BJ (cell line): Measurements from ENCODE around the gene RBM15. TPM values are rescaled to one million over a fixed set of nuclear protein-coding genes. Genes with fewer than 3 reads are reported as not detected.

Experiments used
- CTCF ChIA-PET: fragments of 350-600 bp; formaldehyde crosslinking; extraction: SDS; loops from one replicate; lab custom pipeline; 2021; ENCODE audit warnings: antibody characterized with exemption, inconsistent platforms; lab: Yijun Ruan, JAX
- POLR2A ChIA-PET: fragments of 300-600 bp; sonication (Branson Sonifier 250); formaldehyde crosslinking; extraction: SDS; loops from one replicate; lab custom pipeline; 2021; ENCODE audit warnings: antibody characterized with exemption; lab: Charles Lee
- DNase-seq: peaks from one replicate; pipeline ENCODE4 v3.0.0-alpha.2; 2011; ENCODE audit warnings: low read depth
- H3K27me3 ChIP-seq: 2 replicates; pipeline ENCODE4 v1.6.0; 2011; ENCODE audit warnings: low read length; ENCODE audit not compliant: control insufficient read depth, insufficient read depth
- H3K36me3 ChIP-seq: 2 replicates; pipeline ENCODE4 v1.5.1; 2011; ENCODE audit warnings: low read length; ENCODE audit not compliant: control insufficient read depth, insufficient read depth
- H3K4me3 ChIP-seq: 2 replicates; pipeline ENCODE4 v1.5.1; 2011; ENCODE audit warnings: low read depth, mild to moderate bottlenecking, control low read depth, low read length
- CTCF ChIP-seq: IDR thresholded peaks from 2 replicates; pipeline ENCODE4 v1.5.1; 2011; ENCODE audit warnings: low read depth, mild to moderate bottlenecking, control low read depth, inconsistent platforms, low read length, moderate library complexity; ENCODE audit not compliant: insufficient read depth
- polyA plus RNA-seq: library from polyadenylated mRNA; depleted of rRNA; stranded (reverse); fragments of >200 nt; gene quantifications from 2 replicates; pipeline ENCODE4 v1.2.3, GENCODE V29; 2011

RBM15 gene
- polyA plus RNA-seq, 1 experiment, result 10.2 TPM

DNA sequence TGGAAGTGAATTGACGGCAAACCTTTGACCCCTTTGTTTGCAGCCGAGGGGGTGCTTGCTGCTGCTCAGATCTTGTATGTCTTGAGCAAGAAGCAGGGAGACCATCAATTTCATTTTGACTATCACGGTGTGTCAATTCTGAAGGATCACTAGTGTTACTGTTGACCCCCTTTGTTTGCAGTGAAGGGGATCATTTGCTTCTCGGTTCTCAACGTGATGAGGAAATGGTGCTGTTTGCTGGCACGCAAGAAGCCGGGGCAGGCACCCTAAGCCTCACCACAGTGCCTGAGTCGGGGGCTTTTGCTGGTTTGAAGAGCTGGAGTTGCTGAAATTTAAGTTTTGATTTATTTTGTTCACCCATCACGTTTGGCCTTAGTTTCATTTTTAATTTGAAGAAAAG lies 7.5 kb downstream of the RBM15 start:
- no peak for TF ChIP-seq CTCF
- H3K36me3 ChIP-seq, result peaks cover 2% of the 10 kb centered on the region; the same call in 1 of the 2 replicates
- POLR2A ChIA-PET, result no interaction called here
- CTCF ChIA-PET, result interaction anchor here (0.9 to 1.4 kb wide), 2 partner anchors 8 to 12 kb away, joined by 3 to 5 read pairs; no protein-coding TSS in a partner anchor
- DNase-seq, result no peak
- H3K27me3 ChIP-seq, result no peaks in the 10 kb centered on the region
- H3K4me3 ChIP-seq, result no peak overlapping the region

GRCh38 chr1:110347182-110347893 lies 8.2 kb downstream of the RBM15 start:
- no peaks in the 10 kb centered on the region for H3K36me3 ChIP-seq
- CTCF ChIA-PET, result interaction anchor here (1.2 to 1.8 kb wide), 4 partner anchors 9 to 47 kb away, joined by 3 to 5 read pairs (median 4); no protein-coding TSS in a partner anchor
- DNase-seq, result no peak
- POLR2A ChIA-PET, result no interaction called here
- TF ChIP-seq CTCF, result no peak
- H3K4me3 ChIP-seq, result no peak overlapping the region
- no peaks in the 10 kb centered on the region for H3K27me3 ChIP-seq

DNA sequence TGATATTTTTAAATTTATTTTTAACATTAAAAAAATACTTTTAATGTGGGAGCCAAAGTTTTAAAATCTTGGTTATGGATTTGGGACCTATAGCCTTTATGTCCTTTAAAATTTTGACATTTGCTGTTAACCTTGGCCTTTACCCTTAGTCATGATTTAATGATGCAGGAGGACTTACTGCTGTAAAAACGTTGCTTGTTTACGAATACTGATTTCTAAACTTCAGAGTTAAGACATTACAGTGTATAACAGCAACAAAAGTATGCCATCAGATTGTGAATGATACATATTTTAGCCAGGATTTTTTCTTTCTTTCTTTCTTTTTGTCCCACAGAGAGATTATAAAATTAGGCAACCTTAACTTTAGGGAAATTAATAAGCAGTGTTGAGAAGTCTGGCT lies 8.9 kb downstream of the RBM15 start:
- DNase-seq, result no peak
- ChIA-PET POLR2A (no interaction called here), CTCF (interaction anchor here (0.9 to 1.8 kb wide), 5 partner anchors 10 to 112 kb away, joined by 3 to 5 read pairs (median 4); no protein-coding TSS in a partner anchor)
- no peak overlapping the region for H3K4me3 ChIP-seq
- TF ChIP-seq CTCF, result no peak
- no peaks in the 10 kb centered on the region for H3K27me3 ChIP-seq
- no peaks in the 10 kb centered on the region for H3K36me3 ChIP-seq

- CTCF ChIA-PET, result interaction anchor here (0.9 to 3.1 kb wide), 6 partner anchors 9 to 146 kb away, joined by 3 to 16 read pairs (median 4); partner anchors contain the start of gene RBM15
- POLR2A ChIA-PET, result interaction anchor here (1.4 kb wide), 1 partner anchor 10 kb away, joined by 4 read pairs; the partner anchor contains the start of gene RBM15
- H3K4me3 ChIP-seq, result no peak overlapping the region
- no peak for DNase-seq
- H3K27me3 ChIP-seq, result no peaks in the 10 kb centered on the region
- no peaks in the 10 kb centered on the region for H3K36me3 ChIP-seq
- no peak for TF ChIP-seq CTCF
These were observed 9.6 kb downstream of the RBM15 start for GRCh38 chr1:110348771-110349170.

DNA sequence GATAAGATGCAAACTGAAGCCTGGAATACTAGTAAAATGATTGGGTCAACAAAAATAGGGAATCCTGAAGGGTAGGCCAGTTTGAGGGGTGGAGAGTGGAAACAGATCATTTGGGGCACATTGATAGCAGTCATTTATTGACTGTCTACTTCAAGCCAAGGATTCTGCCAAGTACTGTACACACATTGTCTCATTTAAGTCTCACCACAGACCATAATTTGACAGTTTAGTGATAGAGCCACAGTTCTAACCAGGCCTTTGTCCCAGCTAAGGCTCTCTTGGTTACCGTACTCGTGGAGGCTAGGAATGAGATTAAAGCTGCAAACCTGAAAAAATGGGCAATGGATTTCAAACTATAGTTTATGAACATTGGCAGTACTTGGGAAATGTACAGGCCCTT lies 11.2 kb downstream of the RBM15 start:
- Histone ChIP-seq H3K4me3 (no peak overlapping the region), H3K27me3 (no peaks in the 10 kb centered on the region), H3K36me3 (no peaks in the 10 kb centered on the region)
- TF ChIP-seq CTCF, result no peak
- DNase-seq, result no peak
- POLR2A ChIA-PET, result interaction anchor here (1.4 kb wide), 1 partner anchor 11 kb away, joined by 4 read pairs; the partner anchor contains the start of gene RBM15
- CTCF ChIA-PET, result interaction anchor here (3.1 kb wide), 1 partner anchor 11 kb away, joined by 16 read pairs; the partner anchor contains the start of gene RBM15
